Kidney (tissue), 14 donors: Measurements from ENCODE around the gene ELFN2. TPM values are rescaled to one million over a fixed set of nuclear protein-coding genes. Genes with fewer than 3 reads are reported as not detected.

Source experiments
- DNase-seq, 5 donors: peaks; one replicate each; pipeline ENCODE4 v3.0.0-alpha.2; 2013 to 2020
- FAIRE-seq: peaks from 2 replicates; lab custom pipeline; 2012; peaks lifted over from hg19 to GRCh38; lab: Jason Lieb, UNC
- H3K27ac ChIP-seq, 2 donors: one replicate each; pipeline ENCODE4 v1.7.0; 2013; ENCODE audit warnings: low read depth in 2 of 2, low read length in 2 of 2, inconsistent platforms in 1 of 2
- H3K27me3 ChIP-seq: one replicate; pipeline ENCODE4 v1.7.1; 2013; ENCODE audit warnings: low read length, inconsistent platforms; ENCODE audit not compliant: control insufficient read depth, insufficient read depth
- H3K36me3 ChIP-seq, 3 donors: one replicate each; pipeline versions ENCODE4 v1.7.0 to v1.7.1; 2013; ENCODE audit warnings: low read length in 3 of 3, control low read depth in 1 of 3, inconsistent platforms in 1 of 3; ENCODE audit not compliant: insufficient read depth in 3 of 3, control insufficient read depth in 2 of 3
- H3K4me1 ChIP-seq, 3 donors: one replicate each; pipeline versions ENCODE4 v1.7.0 to v1.7.1; 2013; ENCODE audit warnings: low read length in 3 of 3, inconsistent platforms in 1 of 3, low read depth in 1 of 3; ENCODE audit not compliant: control insufficient read depth in 2 of 3, insufficient read depth in 2 of 3
- H3K4me3 ChIP-seq, 3 donors: one replicate each; pipeline versions ENCODE4 v1.7.0 to v1.8.1; 2013; ENCODE audit warnings: low read length in 3 of 3, control low read depth in 1 of 3, inconsistent platforms in 1 of 3
- H3K9ac ChIP-seq, 3 donors: one replicate each; pipeline versions ENCODE4 v1.7.0 to v1.7.1; 2013; ENCODE audit warnings: low read length in 3 of 3, control low read depth in 1 of 3, inconsistent platforms in 1 of 3
- H3K9me3 ChIP-seq, 3 donors: one replicate each; pipeline versions ENCODE4 v1.7.0 to v1.7.1; 2013; ENCODE audit warnings: low read length in 3 of 3, control low read depth in 1 of 3, inconsistent platforms in 1 of 3; ENCODE audit not compliant: control insufficient read depth in 2 of 3, insufficient read depth in 1 of 3
- CTCF ChIP-seq: IDR thresholded peaks from 3 replicates; pipeline ENCODE4 v1.5.1; 2012; ENCODE audit warnings: mild to moderate bottlenecking, moderate library complexity, borderline replicate concordance; ENCODE audit not compliant: insufficient read depth; ENCODE audit errors: extremely low read depth
- intact Hi-C: fragments of 100-400 bp; cut with DNase I; formaldehyde crosslinking; loops from one replicate; pipeline ENCODE4 v1.11.1; 2022
- polyA plus RNA-seq: library from polyadenylated mRNA; stranded (reverse); fragments of 350-450 nt; fragmentation: Illumina TruSeq; extraction: RNeasy Lipid Tissue Mini Kit (QIAGEN cat#74804); gene quantifications from one replicate; pipeline ENCODE4 v1.2.3, GENCODE V29; 2014; ENCODE audit warnings: low read depth, low replicate concordance; ENCODE audit not compliant: insufficient read depth
- total RNA-seq: library from RNA; stranded (reverse); fragmentation: NEBNext Ultra II Directional; extraction: Animal tissue kit (Norgen Biotek cat#: 25700); gene quantifications from one replicate; pipeline ENCODE4 v1.2.1, GENCODE V29; 2021
- donor health status: control.
- donor health status: control.
- donor health status: control.
- donor health status: control.
- donor health status: control.
- donor health status: DM: yes; HTN: yes; CAD: no.
- donor health status: Normal renal cell carcinoma (clear cell type).

The ELFN2 gene
- total and polyA plus RNA-seq, 2 donors from 2014 or later: 0.19 to 4.6 TPM

DNA sequence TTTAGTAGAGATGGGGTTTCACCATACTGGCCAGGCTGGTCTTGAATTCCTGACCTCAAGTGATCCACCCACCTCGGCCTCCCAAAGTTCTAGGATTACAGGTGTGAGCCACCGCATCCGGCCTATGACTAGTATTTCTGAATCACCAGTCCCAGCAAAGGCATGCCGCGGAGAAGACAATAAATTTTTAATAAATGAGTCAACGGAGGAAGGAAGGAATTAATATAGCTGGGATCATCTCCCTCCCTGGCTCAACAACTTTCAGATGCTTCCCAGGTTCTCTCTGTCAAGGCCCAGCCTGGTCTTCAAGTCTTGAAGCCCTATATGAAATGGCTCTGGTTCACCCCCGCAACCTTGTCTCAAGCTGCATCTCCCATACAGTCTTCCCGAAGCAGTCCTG lies 99.3 kb downstream of the ELFN2 start:
- FAIRE-seq (no peak), DNase-seq (no peak)
- no peaks in the 10 kb centered on the region for H3K9me3 ChIP-seq
- intact Hi-C loops: no loop called here
- H3K4me3 ChIP-seq: no peak overlapping the region
- H3K4me1 ChIP-seq: peaks cover 0 to 10% (median 7%) of the 10 kb centered on the region in 3 donors
- no peak overlapping the region for H3K9ac ChIP-seq
- H3K36me3 ChIP-seq: no peaks in the 10 kb centered on the region
- TF ChIP-seq CTCF: no peak
- H3K27me3 ChIP-seq: peaks cover 17% of the 10 kb centered on the region
- H3K27ac ChIP-seq: no peak overlapping the region

GRCh38 chr22:37326726-37327125 lies 100.6 kb downstream of the ELFN2 start:
- intact Hi-C loops: no loop called here
- FAIRE-seq (no peak), DNase-seq (no peak)
- H3K4me1 ChIP-seq: peaks cover 0 to 9% (median 0%) of the 10 kb centered on the region in 3 donors
- no peaks in the 10 kb centered on the region for H3K9me3 ChIP-seq
- H3K4me3 ChIP-seq: no peak overlapping the region
- H3K36me3 ChIP-seq: no peaks in the 10 kb centered on the region
- peaks cover 14% of the 10 kb centered on the region for H3K27me3 ChIP-seq
- no peak overlapping the region for H3K9ac ChIP-seq
- no peak for TF ChIP-seq CTCF
- H3K27ac ChIP-seq: no peak overlapping the region

GRCh38 chr22:37325039-37325395 lies 102.3 kb downstream of the ELFN2 start:
- intact Hi-C loops: no loop called here
- TF ChIP-seq CTCF: no peak
- FAIRE-seq (no peak), DNase-seq (no peak)
- Histone ChIP-seq H3K4me3 (no peak overlapping the region), H3K36me3 (no peaks in the 10 kb centered on the region), H3K27ac (no peak overlapping the region), H3K27me3 (peaks cover 14% of the 10 kb centered on the region), H3K4me1 (peaks cover 0 to 5% (median 0%) of the 10 kb centered on the region in 3 donors), H3K9me3 (no peaks in the 10 kb centered on the region), H3K9ac (no peak overlapping the region)
